ENCODE data around the gene RBBP4. TPM values are rescaled to one million over a fixed set of nuclear protein-coding genes. Genes with fewer than 3 reads are reported as not detected.

Gene RBBP4
- total RNA-seq, 1 experiment from 2014 or later = 208 TPM

GRCh38 chr1:32728413-32729077 lies 77.5 kb downstream of the RBBP4 start:
- no peak overlapping the region for H3K27ac ChIP-seq
- H3K4me3 ChIP-seq = no peak overlapping the region
- H3K9me3 ChIP-seq (replicated peaks) = no peaks in the 10 kb centered on the region
- H3K36me3 ChIP-seq = no peaks in the 10 kb centered on the region
- no peak for DNase-seq (ENCODE audit: low read depth in 1 of 2, low spot score in 2 of 2)
- H3K4me1 ChIP-seq (replicated peaks) = peaks cover 63% of the 10 kb centered on the region
- H3K27me3 ChIP-seq (replicated peaks) = no peaks in the 10 kb centered on the region

- Histone ChIP-seq H3K4me3 (no peak overlapping the region), H3K9me3 (replicated peaks) (no peaks in the 10 kb centered on the region), H3K27me3 (replicated peaks) (no peaks in the 10 kb centered on the region), H3K36me3 (no peaks in the 10 kb centered on the region), H3K27ac (peak overlapping the region; percentile 52), H3K4me1 (replicated peaks) (peaks cover 59% of the 10 kb centered on the region)
- no peak for DNase-seq (ENCODE audit: low read depth in 1 of 2, low spot score in 2 of 2)
Observed at GRCh38 chr1:32729254-32730046, 78.4 kb downstream of the RBBP4 start.

- Histone ChIP-seq H3K27me3 (replicated peaks) (no peaks in the 10 kb centered on the region), H3K4me3 (no peak overlapping the region), H3K27ac (no peak overlapping the region), H3K36me3 (no peaks in the 10 kb centered on the region), H3K4me1 (replicated peaks) (peaks cover 33% of the 10 kb centered on the region), H3K9me3 (replicated peaks) (no peaks in the 10 kb centered on the region)
- DNase-seq (ENCODE audit: low read depth in 1 of 2, low spot score in 2 of 2) = no peak
Observed at GRCh38 chr1:32733582-32734321, 82.7 kb downstream of the RBBP4 start.

Other genes starting within 250 kb of the RBBP4 start
- not detected in 2 replicates for gene ZBTB8B, start 186.1 kb upstream of the RBBP4 start, total RNA-seq (2014; rRNA removed; shearing (Covaris generic))
- gene ZBTB8A, start 111.8 kb upstream of the RBBP4 start, total RNA-seq (2014; rRNA removed; shearing (Covaris generic)) = 7.3 and 8.6 TPM in 2 replicates
- gene ZBTB8OS, start 658 bp upstream of the RBBP4 start, total RNA-seq (2014; rRNA removed; shearing (Covaris generic)) = 81.1 and 92.2 TPM in 2 replicates
- 167 and 209 TPM in 2 replicates for gene SYNC, start 51.6 kb downstream of the RBBP4 start, total RNA-seq (2014; rRNA removed; shearing (Covaris generic))
- gene YARS1, start 166.2 kb downstream of the RBBP4 start, total RNA-seq (2014; rRNA removed; shearing (Covaris generic)) = 94.4 and 117 TPM in 2 replicates
- gene S100PBP, start 166.4 kb downstream of the RBBP4 start, total RNA-seq (2014; rRNA removed; shearing (Covaris generic)) = 27.5 and 67.8 TPM in 2 replicates
- gene FNDC5, start 219.7 kb downstream of the RBBP4 start, total RNA-seq (2014; rRNA removed; shearing (Covaris generic)) = 0.47 and 0.84 TPM in 2 replicates
- not detected in 2 replicates for gene HPCA, start 235.3 kb downstream of the RBBP4 start, total RNA-seq (2014; rRNA removed; shearing (Covaris generic))